Activated T-cell treated with anti-CD3 and anti-CD28 coated beads for 48 hours (primary cell): ENCODE measurements around the gene PARD6A.

Source experiments
- DNase-seq: peaks from one replicate; pipeline ENCODE4 v3.0.0-alpha.2; 2020; ENCODE audit warnings: low read depth

PARD6A gene, protein sequence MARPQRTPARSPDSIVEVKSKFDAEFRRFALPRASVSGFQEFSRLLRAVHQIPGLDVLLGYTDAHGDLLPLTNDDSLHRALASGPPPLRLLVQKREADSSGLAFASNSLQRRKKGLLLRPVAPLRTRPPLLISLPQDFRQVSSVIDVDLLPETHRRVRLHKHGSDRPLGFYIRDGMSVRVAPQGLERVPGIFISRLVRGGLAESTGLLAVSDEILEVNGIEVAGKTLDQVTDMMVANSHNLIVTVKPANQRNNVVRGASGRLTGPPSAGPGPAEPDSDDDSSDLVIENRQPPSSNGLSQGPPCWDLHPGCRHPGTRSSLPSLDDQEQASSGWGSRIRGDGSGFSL

GRCh38 chr16:67660564-67661028 lies at the start of gene PARD6A:
PARD6A (plus strand) TSS chr16:67660960; CDS start chr16:67661039, 79 bp downstream.
- DNase-seq, result peak; percentile 94

DNA sequence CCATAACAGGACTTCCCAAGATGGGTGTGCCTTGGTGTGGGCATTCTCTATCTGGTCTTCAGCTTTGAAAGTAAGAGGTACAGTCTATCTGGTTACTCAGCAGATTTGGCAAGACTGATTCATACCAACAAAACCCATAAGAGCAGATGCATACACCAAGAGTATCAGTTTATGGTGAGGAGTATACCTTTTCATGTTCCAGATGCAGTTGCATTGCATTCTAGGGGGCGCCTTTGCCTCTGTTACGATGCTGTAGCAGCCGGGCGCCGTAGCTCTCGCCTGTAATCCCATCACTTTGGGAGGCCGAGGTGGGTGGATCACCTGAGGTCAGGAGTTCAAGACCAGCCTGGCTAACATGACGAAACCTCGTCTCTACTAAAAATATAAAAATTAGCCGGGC lies 47.0 kb upstream of the PARD6A start:
- DNase-seq, result peak; percentile 3

DNA sequence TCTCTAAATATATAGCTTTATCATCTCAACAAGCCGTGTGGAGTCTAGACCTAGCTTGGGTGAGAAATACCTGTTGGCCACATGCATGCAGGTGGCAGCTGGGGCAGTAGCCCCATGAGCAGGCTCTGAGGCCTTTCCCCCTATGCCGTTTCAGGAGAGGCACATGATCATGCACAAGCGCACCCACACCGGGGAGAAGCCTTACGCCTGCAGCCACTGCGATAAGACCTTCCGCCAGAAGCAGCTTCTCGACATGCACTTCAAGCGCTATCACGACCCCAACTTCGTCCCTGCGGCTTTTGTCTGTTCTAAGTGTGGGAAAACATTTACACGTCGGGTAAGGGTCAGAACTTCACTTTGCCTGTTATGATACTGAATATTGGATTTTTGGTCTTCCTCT lies 32.5 kb upstream of the PARD6A start:
- DNase-seq, result no peak

DNA sequence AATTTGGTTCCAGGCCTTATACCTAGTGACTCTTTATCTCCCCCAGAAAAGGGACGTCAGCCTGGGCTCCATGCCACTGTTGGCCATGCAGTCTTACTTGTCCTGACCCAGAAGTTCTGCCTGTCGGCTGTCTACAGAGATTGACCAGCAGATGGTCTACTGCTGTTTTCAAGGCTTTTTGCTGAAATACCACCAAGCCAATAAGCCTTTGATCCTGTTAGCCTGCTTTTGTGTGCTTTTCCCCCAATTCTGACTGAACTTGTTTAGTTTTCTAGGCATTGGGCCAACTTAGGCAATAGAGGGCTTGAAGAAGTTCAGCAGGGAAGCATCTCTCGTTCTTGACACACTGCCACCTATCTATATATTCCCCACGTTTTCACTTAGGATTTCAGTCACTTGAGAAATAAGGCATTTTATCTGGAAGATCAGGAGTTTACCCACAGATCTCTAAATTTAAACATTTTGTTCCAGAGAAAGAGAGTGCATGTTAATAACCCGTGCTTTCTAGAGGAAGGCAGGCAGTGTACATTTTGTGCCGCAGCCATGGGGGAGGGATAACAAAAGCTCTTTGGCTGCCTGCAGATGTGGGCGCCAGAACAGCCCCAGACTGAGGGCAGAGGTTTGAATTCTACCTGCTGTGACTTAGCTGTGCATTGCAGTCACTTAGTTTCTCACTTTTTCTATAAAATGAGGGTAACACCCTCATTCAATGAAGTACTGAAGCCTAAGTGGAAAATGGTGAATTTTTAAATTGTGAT lies 28.2 kb upstream of the PARD6A start:
- DNase-seq, result no peak

GRCh38 chr16:67636713-67637112 lies 24.0 kb upstream of the PARD6A start:
- no peak for DNase-seq

GRCh38 chr16:67637625-67638024 lies 23.1 kb upstream of the PARD6A start:
- no peak for DNase-seq

GRCh38 chr16:67641779-67642708 lies 18.7 kb upstream of the PARD6A start:
- no peak for DNase-seq

- DNase-seq, result no peak
Measured at GRCh38 chr16:67644038-67644437, 16.7 kb upstream of the PARD6A start.

DNA sequence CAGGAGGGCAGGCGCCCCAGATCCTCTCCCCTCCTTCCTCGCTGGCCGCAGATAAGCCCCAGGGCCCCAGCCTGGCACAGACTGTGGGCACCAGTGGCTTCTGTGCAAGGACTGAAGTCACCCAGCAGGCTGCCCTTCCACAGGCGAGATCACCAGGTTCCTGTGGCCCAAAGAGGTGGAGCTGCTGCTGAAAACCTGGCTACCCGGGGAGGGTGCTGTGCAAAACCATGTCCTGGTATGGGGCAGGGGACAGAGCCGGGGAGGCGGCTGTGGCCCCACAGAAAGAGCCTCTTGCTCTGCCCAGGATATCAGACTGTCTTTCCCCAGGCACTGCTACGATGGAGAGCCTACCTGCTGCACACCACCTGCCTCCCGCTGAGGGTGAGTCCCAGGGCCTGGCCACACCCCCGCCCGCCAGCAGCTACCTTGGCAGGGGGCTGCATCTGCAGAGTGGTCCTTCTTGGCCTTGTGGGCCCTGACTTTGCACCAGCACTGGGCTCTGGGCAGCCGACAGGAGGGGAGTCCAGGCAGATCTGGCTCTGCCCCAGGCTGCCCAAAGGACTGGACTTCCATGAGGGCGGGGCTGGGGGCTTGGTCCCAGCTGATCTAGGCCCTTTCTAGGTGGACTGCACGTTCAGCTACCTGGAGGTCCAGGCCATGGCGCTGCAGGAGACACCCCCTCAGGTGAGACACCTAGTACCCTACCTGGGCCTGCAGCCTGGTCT lies 15.2 kb upstream of the PARD6A start:
- DNase-seq, result no peak

- DNase-seq, result no peak
Measured at GRCh38 chr16:67647111-67647651, 13.6 kb upstream of the PARD6A start.

GRCh38 chr16:67647681-67648080 lies 13.1 kb upstream of the PARD6A start:
- DNase-seq, result no peak

GRCh38 chr16:67648088-67648763 lies 12.5 kb upstream of the PARD6A start:
- no peak for DNase-seq

DNA sequence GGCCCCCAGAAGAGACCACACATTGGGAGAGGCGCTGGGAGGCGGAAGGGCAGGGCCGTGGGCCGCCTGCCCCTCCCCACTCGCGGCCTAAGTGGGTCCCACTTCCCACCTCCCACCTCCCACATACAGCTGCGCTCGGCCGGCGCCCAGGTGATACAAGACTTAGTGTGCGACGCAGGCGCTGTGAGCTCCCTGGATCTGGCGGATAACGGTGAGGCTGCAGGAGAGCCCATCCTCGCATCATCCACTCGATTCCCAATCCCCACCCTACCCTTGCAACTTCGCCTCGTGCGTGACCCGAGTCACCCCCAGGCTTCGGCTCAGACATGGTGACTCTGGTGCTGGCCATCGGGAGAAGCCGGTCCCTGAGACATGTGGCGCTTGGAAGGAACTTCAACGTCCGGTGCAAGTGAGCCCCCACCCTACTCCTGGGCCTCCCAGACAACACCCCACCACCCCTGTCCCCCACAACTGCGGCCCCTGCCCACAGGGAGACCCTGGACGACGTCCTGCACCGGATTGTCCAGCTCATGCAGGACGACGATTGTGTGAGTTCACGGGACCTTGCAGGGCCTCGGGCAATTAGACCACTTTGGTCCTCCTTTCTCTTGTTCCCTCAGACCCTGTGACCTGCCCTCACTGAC lies 11.9 kb upstream of the PARD6A start:
- no peak for DNase-seq

- no peak for DNase-seq
Measured at GRCh38 chr16:67649494-67649931, 11.2 kb upstream of the PARD6A start.

GRCh38 chr16:67650023-67650422 lies 10.7 kb upstream of the PARD6A start:
- no peak for DNase-seq

GRCh38 chr16:67651039-67651438 lies 9.7 kb upstream of the PARD6A start:
- no peak for DNase-seq

DNA sequence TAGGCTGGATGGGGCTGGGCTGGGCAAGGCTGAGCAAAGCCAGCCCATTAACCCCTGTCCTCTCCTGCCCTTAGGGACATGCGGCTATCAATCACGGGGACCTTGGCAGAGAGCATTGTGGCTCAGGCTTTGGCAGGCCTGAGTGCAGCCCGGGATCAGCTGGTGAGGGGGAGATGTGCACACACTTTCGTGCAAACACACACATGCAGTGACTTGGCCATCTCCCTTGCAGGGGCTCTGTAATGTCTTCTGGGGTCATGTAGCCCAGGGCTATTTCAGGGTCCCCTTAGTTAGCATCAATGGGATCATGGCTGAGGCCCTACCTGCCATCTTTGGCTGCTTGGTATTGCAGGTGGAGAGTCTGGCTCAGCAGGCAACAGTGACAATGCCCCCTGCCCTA lies 8.9 kb upstream of the PARD6A start:
- no peak for DNase-seq

GRCh38 chr16:67652578-67653127 lies 8.1 kb upstream of the PARD6A start:
- DNase-seq, result no peak

DNA sequence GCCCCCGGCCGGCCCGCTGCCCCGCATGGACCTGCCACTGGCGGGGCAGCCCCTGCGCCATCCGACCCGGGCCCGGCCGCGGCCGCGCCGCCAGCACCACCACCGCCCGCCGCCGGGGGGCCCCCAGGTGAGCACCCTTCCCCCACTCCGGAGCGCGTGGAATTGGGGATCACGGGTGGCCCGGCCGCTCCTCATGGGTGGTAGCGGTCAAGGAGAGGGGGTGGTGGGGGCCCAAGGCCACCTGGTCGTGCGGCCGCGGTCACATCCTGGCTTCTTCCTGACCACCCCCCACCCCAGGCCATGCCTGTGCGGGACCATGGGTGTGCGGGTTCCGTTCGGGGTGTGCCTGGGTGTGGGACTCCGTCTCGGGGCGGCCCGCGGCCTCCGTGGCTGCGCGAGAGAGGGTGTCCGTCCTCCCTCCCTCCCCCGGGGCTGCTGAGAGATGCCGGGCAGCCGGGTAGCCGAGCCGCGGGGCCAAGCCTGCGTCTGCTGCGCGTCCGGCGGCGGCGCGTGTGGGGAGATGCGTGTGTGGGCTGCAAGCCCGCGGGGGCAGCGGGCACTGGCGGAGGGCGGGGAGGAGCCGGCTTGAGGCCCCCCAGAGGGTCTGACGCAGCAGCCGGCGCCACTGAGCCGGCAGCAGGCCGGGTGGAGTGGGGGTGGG lies 7.5 kb upstream of the PARD6A start:
- DNase-seq, result no peak
